ENCODE results near the gene TNPO3.

Gene TNPO3

GRCh38 chr7:128906766-128907559 is 147.9 kb downstream of the TNPO3 start:
- DNase-seq (ENCODE audit: low read depth) = no peak

- DNase-seq (ENCODE audit: low read depth) = no peak
These were observed 148.7 kb downstream of the TNPO3 start for GRCh38 chr7:128906001-128906765.

- DNase-seq (ENCODE audit: low read depth) = peak; percentile 45
These were observed 150.3 kb downstream of the TNPO3 start for GRCh38 chr7:128904381-128905197.
